NCI-H146 treated with DMSO at 0.1 percent for 48 hours (cell line): ENCODE measurements around the gene TRPM1.

Source experiments
- DNase-seq: peaks from one replicate; lab custom pipeline; 2025; ENCODE audit not compliant: unreplicated experiment; lab: John Stamatoyannopoulos, UW

TRPM1 gene

DNA sequence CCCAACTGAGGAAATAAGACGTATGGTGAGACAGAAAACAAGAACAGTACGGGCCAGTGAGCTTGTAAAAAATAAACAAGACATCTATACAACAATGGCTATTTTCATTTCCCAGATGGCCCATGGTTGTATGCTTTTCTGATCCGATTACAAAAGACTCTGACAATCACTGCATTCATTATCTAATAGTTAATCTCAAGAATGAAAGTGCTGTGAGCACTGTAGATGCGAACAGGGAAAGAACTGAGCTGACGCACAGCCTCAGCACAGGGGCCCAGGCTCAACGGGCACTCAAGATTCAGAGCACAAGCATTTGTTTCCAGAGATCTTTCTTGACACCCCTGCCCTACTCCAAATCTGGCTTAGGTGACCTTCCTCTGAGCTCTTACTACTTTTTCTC lies 117.0 kb downstream of the TRPM1 start:
- DNase-seq: no peak

DNA sequence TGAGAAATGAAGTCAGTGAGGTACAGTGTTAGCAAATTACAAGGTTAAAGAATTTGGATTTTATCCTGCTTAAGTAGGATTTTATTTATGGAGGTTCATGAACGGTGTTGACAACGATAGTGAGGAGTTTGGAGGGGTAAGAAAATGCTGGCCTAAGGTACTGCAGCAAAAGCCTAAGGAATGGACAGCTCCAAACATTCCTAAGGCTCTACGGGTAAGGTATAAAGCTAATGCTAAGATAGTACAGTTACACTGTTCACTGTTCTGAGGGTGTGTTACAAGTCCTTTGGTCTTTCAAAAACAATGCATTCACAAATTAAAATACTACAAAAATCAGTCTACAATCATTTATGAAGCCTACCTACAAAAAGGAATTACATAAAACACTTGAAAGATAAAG lies 117.4 kb downstream of the TRPM1 start:
- no peak for DNase-seq

DNA sequence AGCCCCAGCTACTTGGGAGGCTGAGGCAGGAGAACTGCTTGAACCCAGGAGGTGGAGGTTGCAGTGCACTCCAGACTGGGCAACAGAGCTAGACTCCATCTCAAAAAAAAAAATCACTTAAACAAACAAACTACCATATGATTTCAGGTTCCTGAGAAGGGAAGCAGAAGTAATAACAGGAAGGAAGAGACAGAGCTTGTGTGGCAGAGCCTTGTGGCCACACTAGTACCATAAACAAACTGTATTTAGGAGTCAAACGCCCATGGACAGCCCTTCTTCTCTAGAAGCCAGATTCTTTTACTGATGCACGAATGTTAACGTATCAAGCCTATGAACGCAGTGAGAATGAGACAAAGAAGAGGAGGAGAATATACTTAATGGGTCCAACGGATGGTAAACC lies 122.1 kb downstream of the TRPM1 start:
- no peak for DNase-seq

DNA sequence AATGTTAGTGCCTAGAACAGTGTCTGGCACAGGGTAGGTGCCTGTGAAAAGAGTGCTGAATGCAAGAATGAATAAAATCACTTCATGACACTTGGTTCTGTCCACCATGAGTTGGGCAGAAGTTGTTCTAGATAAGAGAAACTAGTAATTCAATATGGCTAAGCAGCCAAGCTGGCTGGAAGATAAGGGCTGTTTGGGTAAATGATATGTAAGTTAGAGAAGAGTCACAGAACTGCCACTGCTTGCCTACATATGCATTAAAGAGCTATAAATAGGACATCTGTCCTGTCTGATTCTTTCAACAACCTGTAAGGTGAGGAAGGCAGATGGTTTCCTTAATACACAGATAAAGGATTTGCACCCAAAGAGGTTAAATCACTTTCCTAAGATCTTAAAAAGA lies 123.2 kb downstream of the TRPM1 start:
- no peak for DNase-seq

DNA sequence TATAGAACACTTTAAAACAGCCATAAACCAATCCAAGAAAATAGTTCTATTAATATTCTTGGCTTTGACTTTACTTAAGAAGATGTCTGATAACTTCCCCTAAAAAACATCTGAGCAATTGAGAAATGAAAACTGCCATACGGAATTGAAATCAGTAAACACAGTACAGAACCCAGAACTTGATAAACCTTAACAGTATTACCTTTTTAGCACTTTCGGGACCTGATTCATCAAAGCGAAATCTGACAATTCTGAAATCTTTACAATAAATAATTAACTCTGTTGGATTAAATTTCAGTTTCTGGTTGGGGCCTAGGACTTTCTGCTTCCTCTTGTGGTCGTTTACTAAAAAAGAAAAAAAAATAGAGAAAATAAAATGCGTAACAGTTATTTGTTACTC lies 127.4 kb downstream of the TRPM1 start:
- no peak for DNase-seq

DNA sequence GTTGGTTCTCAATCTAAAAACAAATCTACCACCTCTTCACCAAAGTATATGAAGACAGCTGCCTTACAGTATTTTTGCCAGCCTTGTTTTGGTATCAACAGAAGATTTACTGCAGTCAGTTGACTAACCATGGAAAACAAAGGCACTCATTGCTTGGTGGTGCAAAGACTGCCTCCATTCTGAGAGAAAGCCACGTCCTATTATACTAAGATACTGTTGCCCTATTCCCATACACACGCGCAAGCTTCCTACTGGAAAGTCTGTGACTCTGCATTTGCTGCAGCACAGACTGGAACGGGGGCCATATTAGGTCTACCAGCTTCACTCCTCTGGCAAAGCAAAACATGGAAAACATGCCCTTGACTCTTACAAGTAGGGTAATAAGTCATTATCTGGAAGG lies 128.1 kb downstream of the TRPM1 start:
- DNase-seq: no peak

DNA sequence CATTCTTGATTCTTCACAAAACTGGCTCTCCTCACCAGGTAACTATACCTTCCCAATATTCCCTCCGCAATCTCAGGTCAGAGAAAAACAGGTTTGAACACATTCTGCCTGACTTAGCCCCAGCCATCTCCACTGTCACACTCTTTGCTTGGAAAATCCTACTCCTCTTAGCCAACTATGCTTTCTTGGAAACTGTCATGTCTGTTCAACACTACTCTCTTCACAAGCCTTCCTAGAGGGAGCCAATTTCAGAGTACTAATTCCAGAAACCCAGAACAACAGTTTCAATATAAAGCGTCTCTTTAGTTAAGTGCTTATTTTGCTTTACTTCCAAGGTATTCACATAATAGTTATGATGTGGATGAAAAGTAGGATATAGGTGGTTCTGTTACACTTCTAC lies 131.8 kb downstream of the TRPM1 start:
- no peak for DNase-seq

DNA sequence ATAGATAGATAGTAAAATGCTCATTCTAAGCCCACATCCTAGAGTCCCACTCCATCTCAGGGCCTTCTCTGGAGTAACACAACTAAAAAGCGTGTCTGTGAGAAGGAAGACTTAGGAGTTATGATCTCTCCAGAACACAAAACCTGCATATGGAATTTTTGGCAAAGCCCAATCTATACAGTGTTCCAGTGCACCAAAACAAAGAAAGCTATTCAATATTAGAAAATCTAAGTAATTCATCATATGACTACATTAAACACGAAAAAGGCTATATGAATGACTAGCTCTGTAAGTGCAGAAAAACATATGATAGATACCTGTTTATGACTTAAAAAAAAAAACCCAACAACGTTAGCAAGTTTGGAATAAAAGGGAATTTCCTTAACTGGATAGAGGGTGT lies 137.8 kb downstream of the TRPM1 start:
- DNase-seq: no peak

DNA sequence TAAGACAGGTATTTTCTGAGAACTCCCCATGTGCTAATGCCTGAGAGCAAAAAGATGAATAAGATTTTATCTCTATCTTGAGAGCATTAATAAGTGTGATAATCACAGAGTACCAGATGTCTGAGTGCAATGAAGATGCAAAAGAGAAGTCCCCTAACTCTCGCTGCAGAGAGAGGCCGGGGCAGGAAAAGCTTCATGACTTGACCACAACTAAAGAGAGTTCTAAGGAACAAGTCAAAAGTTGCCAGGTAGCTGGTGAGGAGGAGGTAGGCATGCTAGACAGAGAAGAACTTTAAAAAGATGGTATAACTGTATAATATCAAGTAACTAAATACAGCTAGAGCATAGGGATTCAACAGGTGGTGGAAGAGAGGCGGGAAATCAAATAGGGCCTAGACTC lies 138.9 kb downstream of the TRPM1 start:
- no peak for DNase-seq

DNA sequence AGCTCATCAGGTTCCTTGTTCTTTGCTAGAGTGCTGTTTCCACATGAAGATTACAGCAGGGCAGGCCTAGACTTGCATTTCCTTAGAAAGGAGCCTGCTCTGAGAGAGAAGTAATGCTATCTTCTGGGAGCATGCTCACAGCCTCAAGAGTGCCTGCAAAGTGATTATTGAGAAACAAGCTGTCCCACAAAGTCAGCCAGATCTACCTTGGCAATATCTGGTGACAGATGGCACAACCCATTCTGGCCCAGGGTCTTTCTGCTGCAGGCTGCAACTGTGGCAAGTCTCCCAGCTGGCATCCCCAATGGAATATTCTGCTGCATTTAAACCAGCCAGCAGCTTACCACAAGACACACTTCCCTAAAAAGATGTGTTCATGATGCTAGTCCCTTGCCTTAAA lies 139.4 kb downstream of the TRPM1 start:
- no peak for DNase-seq

DNA sequence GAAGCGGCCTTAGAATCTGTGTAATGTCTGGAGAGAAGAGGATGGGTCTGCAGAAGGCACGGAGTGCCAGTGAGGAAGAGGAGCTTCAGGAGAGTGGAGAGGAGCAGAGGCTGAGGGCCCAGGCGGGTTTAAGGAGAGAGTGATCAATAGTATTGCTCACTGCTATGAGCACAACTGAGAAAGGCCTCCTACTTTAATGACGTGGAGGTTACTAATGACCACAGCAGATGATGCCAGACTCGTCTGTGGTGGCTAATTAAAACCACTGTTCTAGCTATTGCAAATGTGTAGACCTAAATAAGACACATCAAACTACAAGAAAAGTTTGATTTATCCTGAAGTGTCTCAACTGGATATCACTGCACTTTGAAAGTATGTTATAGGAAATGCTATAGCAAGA lies 143.3 kb downstream of the TRPM1 start:
- no peak for DNase-seq

DNA sequence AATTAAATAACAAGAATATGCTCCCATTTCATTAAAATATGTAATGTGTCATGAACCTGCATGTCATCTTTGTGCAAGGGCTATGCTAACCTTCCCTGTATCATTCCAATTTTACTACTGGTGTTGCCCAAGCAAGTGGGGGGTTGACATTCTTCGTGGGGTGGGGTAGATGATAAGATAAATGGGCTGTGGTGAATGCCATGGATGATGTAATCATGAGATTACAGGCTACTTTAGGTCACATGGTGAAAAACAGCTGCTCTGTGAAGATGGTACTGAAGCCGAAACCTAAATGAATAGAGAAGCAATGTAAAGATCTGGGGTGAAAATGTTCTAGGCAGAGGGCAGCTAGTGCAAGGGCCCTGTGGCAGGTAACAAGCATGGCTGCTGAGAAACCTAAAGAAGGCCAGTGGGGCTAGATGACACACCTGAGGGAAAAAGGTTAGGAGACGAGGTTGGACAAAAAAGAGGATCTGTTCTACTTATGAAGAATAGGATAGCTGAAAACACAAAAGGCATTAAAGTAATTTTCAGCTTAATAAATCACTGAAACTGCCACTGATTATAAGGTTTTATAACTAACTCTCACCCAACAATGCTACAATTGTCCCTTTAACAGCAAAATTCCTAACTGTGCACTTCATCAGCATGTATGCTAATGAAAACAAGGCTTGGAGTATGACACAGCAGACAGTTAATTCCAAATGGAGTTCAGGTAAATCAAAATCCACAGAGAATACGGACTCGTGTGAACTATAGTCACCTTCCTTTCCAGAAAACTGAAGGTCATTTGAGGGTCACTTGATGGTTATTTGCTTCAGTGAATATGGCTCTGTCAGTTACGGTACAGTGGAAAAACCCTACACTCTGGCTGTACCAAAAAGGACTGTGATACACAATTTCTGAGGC lies 145.1 kb downstream of the TRPM1 start:
- no peak for DNase-seq

DNA sequence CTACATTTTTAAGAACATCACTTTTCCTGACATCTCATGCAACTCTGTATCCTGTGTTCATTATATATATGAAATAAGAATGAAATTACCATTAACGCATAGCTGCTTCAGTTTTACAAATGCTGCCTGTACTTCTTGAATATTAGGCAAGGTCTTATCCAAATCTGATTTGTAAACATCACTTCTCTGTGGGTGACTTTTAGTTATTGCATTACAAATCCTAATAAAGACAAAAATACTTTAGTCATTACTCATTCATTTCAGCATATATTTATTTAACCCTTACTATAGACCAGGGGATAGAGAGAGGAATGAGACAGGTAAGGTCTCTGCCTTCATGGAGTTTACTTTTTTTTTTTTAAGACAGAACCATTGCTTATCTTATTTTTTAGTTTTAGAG lies 146.9 kb downstream of the TRPM1 start:
- no peak for DNase-seq

DNA sequence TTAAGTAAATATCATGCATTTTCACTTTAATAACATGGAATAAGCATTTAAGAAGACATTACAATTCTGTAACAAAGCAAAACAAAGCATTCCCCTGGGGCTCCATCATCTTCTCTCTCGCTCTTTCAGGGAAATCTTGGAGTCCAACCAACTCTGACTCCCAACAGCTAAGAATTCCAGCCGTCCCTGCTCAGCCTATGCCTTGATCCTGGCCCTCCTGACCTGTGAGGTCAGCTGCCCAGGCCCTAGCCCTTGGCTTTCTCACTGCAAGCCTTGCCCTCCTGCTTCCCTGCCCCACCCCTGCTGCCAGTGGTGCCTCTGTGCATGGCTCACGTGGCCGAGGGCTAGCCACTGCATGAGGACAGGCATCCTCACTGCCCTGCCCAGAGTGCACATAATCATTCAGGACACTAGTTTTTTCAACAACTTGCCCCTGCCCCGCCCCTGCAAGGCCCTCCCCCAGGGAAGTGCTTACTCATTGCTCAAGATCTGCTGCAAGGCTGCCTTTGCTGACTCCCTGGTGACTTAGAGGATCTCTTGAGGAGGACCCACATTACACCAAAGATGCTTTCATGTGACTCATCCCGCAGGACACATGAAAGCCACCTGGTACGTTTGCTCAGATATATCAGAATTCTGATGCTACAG lies 147.7 kb downstream of the TRPM1 start:
- no peak for DNase-seq

DNA sequence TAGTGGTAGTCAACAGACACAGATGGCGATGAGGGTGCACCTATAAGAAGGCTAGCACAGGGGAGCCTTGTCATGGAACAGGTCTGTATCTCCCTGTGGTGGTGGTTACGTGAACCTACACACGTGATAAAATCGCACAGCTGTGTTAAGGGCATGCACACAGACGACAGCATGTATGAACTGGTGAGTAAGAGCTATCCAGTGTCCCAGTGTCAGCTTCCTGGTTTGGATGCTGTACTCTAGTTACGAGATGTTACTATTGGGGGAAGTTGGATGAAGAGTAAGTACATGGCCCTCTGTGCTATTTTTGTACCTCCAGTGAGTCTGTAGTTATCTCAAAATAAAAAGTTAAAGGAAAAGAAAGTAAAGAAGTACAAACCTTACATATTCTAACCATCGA lies 148.3 kb downstream of the TRPM1 start:
- DNase-seq: no peak
